Neural cell (in vitro differentiated cells): Measurements from ENCODE around the gene GPATCH4.

Experiments used
- CTCF ChIP-seq: fragments of 450-650 bp; IDR thresholded peaks from 2 replicates; pipeline ENCODE4 v1.5.1; 2014; ENCODE audit warnings: antibody characterized with exemption, mild to moderate bottlenecking, moderate library complexity; ENCODE audit not compliant: poor library complexity, severe bottlenecking
- EZH2 ChIP-seq: fragments of 200-600, 300-800 bp; shearing (Covaris generic), sonication (generic); IDR thresholded peaks from 2 replicates; pipeline ENCODE4 v1.6.1; 2014; ENCODE audit warnings: antibody characterized with exemption, low read length, borderline replicate concordance, mild to moderate bottlenecking; ENCODE audit not compliant: insufficient read depth, poor library complexity, severe bottlenecking
- POLR2AphosphoS5 ChIP-seq: IDR thresholded peaks from 2 replicates; pipeline ENCODE4 v1.6.1; 2012
- RAD21 ChIP-seq: fragments of 450-650 bp; conservative IDR thresholded peaks from 2 replicates; pipeline ENCODE4 v1.6.1; 2014; ENCODE audit warnings: antibody characterized with exemption, mild to moderate bottlenecking, moderate library complexity
- SMC3 ChIP-seq: fragments of 450-650 bp; conservative IDR thresholded peaks from 2 replicates; pipeline ENCODE4 v1.6.1; 2014; ENCODE audit warnings: antibody characterized with exemption, mild to moderate bottlenecking, moderate library complexity; ENCODE audit not compliant: poor library complexity
- TAF1 ChIP-seq: IDR thresholded peaks from 2 replicates; pipeline ENCODE4 v1.6.1; 2012; ENCODE audit warnings: low read depth

- TF ChIP-seq CTCF: no peak
- no peak for TF ChIP-seq EZH2
- TF ChIP-seq POLR2AphosphoS5: no peak
- TF ChIP-seq RAD21: no peak
- TF ChIP-seq SMC3: no peak
- no peak for TF ChIP-seq TAF1
Measured at GRCh38 chr1:156615946-156616345, 14.7 kb upstream of the GPATCH4 start.
